ENCODE results near the gene FUT4.

FUT4 gene

GRCh38 chr11:94543695-94544645, at the start of gene FUT4:
FUT4 (plus strand) TSS chr11:94543921; CDS start chr11:94544134, 213 bp downstream.
- Histone ChIP-seq H3K9me3 (ENCODE audit: severe bottlenecking) (no peaks in the 10 kb centered on the region), H3K4me3 (ENCODE audit: severe bottlenecking) (peak within 1 kb of the TSS; percentile 42), H3K27ac (ENCODE audit: poor library complexity, severe bottlenecking) (peak within 1 kb of the TSS; percentile 66), H3K36me3 (ENCODE audit: low read depth) (no peaks in the 10 kb centered on the region), H3K4me1 (ENCODE audit: insufficient read depth, poor library complexity, severe bottlenecking) (peaks cover 7% of the 10 kb centered on the region), H3K27me3 (ENCODE audit: insufficient read depth, poor library complexity, severe bottlenecking) (no peaks in the 10 kb centered on the region)
- ATAC-seq (ENCODE audit: low read depth) (peak; percentile 90), DNase-seq (ENCODE audit: low spot score) (peak; percentile 82)
- TF ChIP-seq CTCF (IDR thresholded peaks at IDR 0.05; ENCODE audit: poor library complexity, severe bottlenecking), result no peak

- Histone ChIP-seq H3K27ac (ENCODE audit: poor library complexity, severe bottlenecking) (peak overlapping the region; percentile 72), H3K4me1 (ENCODE audit: insufficient read depth, poor library complexity, severe bottlenecking) (peaks cover 16% of the 10 kb centered on the region), H3K9me3 (ENCODE audit: severe bottlenecking) (no peaks in the 10 kb centered on the region), H3K4me3 (ENCODE audit: severe bottlenecking) (peak overlapping the region; percentile 89), H3K27me3 (ENCODE audit: insufficient read depth, poor library complexity, severe bottlenecking) (no peaks in the 10 kb centered on the region), H3K36me3 (ENCODE audit: low read depth) (peaks cover 50% of the 10 kb centered on the region)
- ATAC-seq (ENCODE audit: low read depth) (peak; percentile 56), DNase-seq (ENCODE audit: low spot score) (no peak)
- TF ChIP-seq CTCF (IDR thresholded peaks at IDR 0.05; ENCODE audit: poor library complexity, severe bottlenecking), result no peak
Measured at GRCh38 chr11:94494126-94494680, 49.5 kb upstream of the FUT4 start.

GRCh38 chr11:94500181-94500580, 43.5 kb upstream of the FUT4 start:
- Histone ChIP-seq H3K27ac (ENCODE audit: poor library complexity, severe bottlenecking) (no peak overlapping the region), H3K27me3 (ENCODE audit: insufficient read depth, poor library complexity, severe bottlenecking) (no peaks in the 10 kb centered on the region), H3K4me1 (ENCODE audit: insufficient read depth, poor library complexity, severe bottlenecking) (peaks cover 4% of the 10 kb centered on the region), H3K4me3 (ENCODE audit: severe bottlenecking) (no peak overlapping the region), H3K9me3 (ENCODE audit: severe bottlenecking) (no peaks in the 10 kb centered on the region), H3K36me3 (ENCODE audit: low read depth) (peaks cover 29% of the 10 kb centered on the region)
- ATAC-seq (ENCODE audit: low read depth) (no peak), DNase-seq (ENCODE audit: low spot score) (no peak)
- no peak for TF ChIP-seq CTCF (IDR thresholded peaks at IDR 0.05; ENCODE audit: poor library complexity, severe bottlenecking)

GRCh38 chr11:94501522-94501921, 42.2 kb upstream of the FUT4 start:
- DNase-seq (ENCODE audit: low spot score) (no peak), ATAC-seq (ENCODE audit: low read depth) (no peak)
- Histone ChIP-seq H3K4me1 (ENCODE audit: insufficient read depth, poor library complexity, severe bottlenecking) (no peaks in the 10 kb centered on the region), H3K27ac (ENCODE audit: poor library complexity, severe bottlenecking) (no peak overlapping the region), H3K4me3 (ENCODE audit: severe bottlenecking) (no peak overlapping the region), H3K27me3 (ENCODE audit: insufficient read depth, poor library complexity, severe bottlenecking) (no peaks in the 10 kb centered on the region), H3K36me3 (ENCODE audit: low read depth) (peaks cover 26% of the 10 kb centered on the region), H3K9me3 (ENCODE audit: severe bottlenecking) (no peaks in the 10 kb centered on the region)
- TF ChIP-seq CTCF (IDR thresholded peaks at IDR 0.05; ENCODE audit: poor library complexity, severe bottlenecking), result no peak

Data from RWPE2 (cell line).